NCI-H524 treated with DMSO at 0.1 percent for 48 hours (cell line): ENCODE results near the gene SPI1.

ENCODE experiments used
- DNase-seq: peaks from one replicate; lab custom pipeline; 2025; lab: John Stamatoyannopoulos, UW

The SPI1 gene

DNA sequence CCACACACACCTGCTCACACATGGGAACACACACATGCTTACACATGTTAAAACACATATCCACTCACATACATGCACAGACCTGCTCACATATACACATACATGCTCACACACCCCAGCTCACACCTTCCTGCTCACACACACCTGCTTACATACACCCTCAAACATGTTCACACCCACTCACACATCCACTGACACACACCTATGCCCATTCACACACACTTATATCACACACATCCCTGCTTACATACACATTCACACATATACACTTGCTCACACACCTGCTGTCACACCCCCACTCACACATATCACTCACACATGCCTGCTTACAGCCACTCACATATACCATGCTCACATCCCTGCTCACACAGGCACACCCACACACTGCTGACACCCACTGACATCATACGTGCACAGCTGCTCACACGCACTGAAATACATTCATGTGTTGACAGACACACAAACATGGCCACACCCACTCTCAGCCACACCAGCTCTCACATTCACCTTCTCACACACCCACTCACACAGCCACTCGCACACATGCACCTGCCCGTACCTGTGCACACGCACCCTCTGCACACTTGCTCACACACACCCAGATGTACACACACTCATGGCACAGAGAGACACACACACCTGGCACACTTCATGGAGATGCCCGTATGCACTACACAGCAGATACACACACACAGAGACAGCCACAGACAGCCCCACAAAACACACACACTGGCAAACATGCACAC, 20.2 kb downstream of the SPI1 start:
- DNase-seq: no peak

DNA sequence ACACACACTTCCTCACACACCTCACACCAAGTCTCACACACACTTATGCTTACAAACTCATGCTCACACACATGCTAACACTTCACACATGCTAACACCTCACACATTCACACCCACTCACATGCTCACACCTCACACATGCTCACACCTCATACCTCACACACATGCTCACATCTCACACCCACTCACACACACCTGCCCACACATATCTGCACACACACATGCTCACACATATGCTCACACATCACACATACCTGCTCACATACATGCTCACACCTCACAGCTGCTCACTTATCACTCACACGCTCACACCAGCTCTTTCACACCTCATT, 21.4 kb downstream of the SPI1 start:
- no peak for DNase-seq

DNA sequence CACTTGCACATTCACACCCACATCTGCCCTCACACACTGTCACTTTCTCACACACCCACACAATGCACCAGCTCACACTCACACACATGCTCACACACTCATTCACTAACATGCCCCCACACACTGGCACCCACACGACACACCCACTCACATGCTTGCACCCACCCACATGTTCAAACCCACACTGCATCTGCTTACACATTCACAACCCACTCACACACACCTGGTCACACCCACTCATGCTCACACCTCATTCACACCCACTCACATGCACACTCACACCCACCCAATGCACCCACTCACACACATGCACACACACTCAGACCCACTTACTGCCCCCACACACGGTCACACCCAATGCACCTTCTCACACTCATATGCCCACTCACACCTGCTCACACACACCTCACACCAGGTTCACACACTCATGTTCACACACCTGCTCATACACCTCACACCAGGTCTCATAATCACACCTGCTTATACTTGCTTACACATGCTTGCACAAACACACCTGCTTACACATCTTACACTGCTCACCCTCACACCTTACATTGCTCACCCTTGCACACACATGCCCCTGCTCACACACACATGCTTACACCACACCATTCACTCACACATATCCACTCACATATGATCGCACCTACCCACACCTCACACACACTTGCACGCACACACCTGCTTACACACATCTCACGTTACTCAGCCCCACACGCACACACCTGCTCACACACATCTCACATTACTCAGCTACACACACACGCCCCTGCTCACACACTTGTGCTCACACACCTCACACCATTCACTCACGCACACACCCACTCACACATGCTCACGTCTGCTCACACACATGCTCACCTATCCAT, 22.0 kb downstream of the SPI1 start:
- no peak for DNase-seq

DNA sequence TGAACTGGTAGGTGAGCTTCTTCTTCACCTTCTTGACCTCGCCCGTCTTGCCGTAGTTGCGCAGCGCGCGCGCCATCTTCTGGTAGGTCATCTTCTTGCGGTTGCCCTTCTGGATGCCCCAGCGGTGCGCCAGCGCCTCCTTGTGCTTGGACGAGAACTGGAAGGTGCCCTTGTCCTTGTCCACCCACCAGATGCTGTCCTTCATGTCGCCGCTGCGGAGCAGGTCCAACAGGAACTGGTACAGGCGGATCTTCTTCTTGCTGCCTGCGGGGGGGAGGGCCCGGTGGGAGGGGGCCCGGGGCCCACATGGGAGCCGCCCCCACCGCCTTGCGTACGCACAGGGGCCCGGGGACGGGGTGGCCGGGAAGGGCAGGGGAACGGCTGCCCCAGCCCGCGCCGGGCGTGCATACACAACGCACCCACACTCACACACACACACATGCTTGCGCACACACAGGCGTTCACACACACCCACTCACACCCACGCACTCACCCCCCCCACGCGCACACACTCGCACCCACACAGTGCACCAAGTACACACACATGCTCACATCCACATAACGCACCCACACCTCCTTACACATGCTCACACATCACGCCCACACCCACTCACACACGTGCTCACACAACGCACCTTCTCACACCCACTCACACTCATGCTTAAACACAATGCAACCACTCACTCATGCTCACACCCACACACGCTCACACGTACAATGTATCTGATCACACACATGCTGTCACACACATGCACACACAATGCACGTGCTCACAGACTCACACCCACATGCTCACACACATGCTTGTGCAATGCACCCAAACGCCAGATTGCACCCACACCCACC, 22.8 kb downstream of the SPI1 start:
- peak; percentile 74 for DNase-seq

DNA sequence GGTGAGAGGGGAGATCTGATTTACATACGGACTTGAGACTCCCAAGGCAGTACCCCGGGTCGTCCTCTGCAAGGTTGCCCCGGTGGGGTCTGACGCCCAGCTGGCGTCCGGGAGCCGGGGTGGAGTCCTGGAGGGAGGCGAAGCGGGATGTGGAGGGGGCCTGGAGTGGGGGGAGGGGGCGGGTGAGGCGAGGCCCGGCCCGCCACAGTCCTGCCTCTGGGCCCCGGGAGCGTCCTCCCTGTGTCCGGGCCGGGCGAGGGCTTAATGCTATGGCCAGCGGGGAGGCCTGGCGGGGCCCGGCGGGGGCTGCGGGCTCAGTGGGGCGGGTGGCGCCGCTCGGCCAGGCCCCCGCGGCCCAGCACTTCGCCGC, 23.4 kb downstream of the SPI1 start:
- DNase-seq: no peak

DNA sequence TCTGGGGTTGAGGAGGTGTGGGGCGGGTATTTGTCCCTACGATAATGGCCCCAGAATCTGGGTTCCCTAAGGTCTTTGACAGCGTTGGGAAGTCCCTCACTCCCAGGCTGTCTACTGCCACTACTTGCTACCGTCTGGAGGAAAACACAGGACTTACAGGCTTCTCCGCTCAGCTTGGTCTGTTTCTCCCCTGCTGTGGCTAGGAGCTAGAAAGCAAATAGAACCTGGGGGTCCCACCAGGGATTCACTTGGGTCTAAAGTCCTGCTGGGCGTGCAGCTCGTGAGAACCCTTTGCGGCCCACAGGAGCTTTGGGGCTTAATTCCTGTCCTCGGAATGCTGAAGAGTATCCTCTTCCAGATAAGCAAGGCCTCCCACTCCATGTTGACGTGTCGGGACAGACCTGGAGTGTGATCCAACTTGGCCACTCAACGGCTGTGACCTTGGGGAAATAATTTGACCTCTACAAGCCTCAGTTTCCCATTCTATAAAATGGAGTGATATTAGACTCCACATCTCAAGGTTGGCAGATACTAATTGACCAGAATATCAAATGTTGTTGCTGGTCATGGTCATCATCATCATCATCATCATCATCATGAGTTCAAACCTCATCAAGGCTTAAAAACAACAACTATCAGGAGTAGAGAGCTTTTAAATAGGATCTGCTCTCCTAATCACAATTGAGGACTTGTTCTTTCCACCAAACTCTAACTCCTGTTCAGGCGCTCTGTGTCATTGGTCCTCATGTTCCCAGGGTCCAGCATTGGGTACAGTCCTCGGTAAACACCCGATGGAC, 24.2 kb downstream of the SPI1 start:
- DNase-seq: no peak

DNA sequence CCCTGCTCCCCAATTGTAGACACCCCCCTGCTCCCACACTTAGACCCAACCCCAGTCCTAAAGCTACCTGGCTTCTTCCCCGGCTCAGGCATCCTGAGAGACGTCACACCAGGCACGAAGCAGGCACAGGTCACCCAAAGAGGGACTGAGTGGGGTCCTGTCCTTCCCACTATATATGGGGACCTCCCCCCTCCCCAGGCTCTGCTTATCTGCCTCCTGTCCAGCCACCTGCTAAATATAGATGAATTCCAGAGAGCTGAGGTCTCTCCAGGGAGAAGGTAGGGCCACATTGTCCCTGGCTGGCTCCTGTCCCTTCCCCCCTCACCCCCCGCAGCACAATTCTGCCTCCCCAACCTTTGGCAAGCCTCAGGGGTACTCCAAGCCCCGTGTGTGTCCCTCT, 25.8 kb downstream of the SPI1 start, which contains the start of gene MYBPC3:
MYBPC3 (minus strand) TSS at position 147 of the 400 bp plus-strand sequence; CDS start at position 92, 55 bp downstream.
- no peak for DNase-seq

DNA sequence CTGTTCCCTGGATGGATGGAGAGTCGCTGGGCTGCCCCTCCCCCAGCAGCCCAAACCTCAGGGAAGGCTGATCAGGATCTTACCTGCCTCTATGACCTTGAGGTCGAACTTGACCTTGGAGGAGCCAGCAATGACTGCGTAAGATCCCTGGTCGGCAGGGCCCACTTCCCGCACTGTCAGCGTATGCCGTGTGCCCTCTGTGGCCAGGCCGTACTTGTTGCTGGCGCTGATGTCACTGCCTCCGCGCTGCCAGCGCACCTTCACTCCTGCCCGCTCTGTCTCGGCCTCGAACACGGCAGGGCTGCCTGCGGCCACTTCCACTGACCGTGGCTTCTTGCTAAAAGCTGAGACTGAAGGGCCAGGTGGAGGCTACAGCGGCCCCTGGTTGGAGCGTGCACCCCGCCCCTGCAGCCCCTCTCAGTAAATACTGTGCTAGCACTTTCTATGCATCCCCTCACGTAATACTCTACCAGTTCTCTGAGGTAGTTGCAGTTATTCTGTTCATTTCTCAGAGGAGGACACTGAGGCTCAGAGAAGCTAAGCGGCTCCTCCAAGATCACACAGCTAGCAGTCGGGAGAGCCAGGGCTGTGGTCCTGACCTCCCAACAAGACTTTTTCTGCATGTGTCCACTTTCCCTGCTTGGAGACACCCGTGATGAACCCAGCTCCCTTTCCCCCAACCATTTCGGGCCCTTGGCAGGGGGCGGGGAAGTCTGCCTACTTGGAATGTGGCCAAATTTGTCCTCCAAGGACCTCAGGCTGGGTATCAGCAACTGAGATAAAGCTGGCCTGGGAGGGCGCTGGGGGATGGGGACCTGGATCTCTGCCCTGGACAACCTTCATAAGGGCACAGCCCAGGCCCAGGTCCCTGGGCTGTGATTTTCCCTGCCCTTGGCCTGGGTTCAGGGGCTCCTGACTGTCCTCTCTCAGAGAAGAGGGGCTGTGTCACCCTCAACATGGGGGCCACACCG, 26.9 kb downstream of the SPI1 start:
- DNase-seq: no peak

DNA sequence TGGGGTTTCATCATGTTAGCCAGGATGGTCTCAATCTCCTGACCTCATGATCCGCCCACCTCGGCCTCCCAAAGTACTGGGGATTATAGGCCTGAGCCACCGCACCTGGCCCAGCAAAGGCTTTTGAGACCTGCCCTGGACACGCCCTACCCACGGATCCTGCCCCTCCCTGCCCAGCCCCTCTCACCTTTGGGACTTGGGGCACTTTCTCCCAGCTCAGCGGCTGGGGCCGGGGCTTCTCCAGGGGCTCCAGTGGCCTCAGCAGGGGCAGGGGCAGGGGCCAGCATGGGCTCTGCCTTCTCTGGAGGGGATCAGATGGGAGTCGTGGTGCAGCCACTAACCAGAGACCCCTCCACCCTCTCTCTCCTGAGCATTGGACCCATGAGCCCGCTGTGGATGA, 28.0 kb downstream of the SPI1 start:
- DNase-seq: no peak

DNA sequence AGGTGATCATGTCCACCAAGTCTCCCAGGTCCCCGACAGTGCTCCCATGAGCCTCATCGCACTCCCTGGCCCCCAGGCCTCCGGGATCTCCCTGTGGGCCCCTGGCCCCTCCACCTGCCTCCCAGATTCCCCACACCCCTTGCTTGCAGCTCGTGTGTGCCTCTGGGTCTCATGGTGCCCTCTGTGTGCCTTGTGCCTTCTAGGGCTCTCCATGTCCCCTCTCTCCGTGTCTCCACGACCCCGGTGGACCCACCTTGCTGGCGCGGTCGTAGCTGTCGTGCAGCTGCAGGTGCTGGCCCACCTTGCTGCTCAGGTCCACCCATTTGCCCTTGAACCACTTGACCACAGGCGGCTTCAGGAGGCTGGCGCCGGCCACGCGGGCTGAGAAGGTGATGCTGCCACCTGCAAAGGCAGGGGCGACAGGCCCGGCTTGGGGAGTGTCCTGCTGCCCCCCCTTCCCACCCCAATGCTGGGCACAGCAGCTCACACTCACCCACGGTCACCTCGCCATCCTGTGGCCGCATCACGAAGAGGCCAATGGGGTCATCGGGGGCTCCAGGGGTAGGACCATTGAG, 28.7 kb downstream of the SPI1 start:
- no peak for DNase-seq

DNA sequence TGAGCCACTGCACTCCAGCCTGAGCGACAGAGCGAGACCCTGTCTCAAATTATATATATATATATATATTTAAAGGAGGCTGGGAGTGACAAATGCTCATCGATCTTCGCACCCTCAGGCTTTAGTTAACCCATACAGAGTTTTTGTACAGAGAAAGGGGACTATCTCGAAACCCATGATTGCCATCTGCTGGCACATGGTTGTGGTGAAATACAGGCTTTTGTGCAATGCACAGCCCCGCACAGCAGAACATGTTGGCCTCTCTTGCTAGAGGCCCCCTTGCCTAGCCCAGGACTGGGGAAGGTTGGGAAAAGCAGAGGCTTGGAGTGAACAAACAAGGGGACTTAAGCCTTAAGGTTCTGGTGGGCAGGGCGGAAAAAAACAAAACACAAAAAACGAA, 29.5 kb downstream of the SPI1 start:
- DNase-seq: no peak

DNA sequence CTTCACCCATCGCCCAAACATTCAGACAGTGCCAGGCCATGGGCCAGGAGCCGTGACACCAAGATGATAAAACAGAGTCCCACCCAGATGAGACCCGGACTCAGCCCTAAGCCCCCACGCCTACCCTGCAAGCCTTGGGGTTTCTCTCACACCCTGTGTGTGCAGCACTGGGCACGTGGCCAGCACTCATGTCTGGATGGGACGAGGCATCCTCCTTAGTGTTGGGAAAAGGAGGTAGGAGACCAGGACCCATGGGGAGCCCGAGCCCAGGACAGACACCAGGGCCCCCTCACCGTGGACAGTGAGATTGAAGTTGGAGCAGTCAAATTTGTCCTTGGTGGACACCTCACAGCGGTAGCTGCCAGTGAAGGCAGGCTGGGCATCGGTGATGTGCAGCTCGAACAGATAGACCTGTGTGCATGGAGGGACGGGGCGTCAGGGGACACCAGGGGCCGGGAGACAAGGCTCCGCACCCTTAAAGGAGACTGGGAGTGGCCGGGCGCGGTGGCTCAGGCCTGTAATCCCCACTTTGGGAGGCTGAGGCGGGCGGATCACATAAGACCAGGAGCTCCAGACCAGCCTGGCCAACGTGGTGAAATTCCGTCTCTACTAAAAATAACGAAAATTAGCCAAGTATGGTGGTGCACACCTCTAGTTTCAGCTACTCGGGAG, 30.1 kb downstream of the SPI1 start:
- DNase-seq: no peak

DNA sequence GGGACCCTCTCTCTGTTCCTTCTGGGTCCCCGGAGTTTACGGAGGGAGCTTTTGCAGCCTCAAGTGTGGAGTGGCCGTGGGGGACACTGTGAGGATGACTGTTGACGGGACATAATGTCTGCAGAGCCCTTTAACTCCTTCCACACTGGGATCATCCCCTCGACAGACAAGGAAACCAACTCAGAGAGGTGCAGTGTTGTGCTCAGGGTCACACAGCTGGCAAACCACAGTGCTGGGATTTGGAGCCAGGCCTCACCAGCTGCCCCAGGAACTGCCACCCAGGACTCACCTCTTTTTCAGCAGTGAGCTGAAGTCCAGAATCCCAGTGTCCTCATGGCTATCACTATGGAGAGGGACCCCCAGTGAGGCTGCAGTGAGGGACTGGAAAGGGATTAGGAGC, 31.2 kb downstream of the SPI1 start:
- no peak for DNase-seq

DNA sequence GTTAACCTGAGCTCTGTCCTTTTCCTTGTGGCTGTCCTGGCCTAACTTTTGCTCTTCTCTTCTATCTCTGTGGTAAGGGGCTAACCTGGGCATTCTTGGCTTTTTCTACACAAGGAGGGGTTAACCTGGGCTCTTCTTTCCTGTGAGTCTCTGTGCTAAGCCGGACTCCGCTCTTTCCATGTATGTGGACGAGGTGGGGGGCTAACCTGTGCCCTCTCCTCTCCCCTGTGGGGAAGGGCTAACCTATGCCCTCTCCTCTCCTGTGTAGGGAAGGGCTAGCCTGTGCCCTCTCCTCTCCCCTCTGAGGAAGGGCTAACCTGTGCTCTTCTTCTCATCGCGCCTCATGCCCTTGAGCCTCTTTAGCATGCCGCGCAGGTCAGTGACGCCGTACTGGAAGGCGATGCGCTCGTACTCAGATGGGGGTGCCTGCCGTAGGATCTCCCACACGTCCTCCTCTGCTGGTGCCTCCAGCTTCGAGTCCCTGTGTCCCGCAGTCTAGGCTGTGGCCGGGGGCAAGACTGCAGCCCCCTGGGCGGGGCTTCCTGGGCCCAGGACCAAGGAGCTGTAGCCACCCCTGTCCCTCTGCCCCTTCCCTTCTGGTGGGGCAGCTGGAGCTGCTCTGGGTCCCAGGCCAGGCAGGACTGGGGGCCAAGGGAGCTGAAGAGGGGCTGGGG, 32.3 kb downstream of the SPI1 start:
- DNase-seq: no peak

DNA sequence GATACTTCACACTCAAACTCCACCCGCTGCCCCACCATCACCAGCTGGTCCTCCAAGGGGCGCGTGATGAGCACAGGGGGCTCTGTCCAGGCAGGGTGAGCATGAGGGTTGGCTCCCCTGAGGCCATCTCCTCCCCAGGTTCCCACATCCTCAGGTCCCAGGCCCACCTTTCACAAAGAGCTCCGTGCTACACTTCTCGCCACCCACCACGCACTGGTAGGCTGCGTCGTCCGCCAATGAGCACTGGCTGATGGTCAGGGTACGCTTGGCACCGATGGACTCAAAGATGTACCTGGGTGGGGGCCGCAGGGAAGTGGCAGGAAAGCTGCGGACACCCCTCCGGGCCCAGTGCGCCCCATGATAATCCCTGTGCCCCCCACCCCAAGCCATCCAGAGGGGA, 35.5 kb downstream of the SPI1 start:
- DNase-seq: no peak

DNA sequence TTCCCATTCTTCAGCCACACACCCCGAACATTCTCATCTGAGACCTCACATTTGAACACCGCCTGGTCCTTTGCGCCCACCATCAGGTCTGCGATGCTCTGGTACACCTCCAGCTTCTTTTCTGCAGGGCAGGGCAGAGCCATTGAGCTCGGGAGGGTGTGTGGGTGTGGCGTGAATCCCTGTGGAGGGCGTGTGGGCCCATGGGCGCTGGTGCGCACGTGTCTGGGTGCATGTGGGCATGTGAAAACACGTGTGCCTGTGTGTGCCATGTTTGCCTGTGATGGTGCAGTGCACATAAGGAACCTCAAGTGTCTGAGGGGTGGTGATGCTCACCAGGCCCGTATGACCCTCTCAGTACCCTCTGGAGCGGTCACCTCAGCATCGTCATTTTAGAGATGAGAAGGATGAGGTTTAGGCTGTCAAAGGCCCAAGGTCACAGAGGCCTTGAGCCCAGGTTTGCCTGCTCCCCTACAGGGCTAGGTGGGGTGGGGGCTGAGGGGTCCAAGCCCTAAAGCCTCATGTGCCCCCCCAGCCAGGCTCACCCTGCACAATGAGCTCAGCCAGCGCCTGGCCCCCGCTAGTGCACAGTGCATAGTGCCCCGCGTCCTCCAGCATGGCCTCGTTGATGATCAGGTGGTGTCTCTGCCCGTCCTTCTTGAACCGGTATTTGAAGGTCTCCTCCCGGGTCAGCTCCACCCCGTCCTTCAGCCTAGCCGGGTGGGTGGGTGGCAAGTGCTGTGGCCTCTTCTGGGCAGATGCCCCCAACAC, 36.1 kb downstream of the SPI1 start:
- DNase-seq: no peak

DNA sequence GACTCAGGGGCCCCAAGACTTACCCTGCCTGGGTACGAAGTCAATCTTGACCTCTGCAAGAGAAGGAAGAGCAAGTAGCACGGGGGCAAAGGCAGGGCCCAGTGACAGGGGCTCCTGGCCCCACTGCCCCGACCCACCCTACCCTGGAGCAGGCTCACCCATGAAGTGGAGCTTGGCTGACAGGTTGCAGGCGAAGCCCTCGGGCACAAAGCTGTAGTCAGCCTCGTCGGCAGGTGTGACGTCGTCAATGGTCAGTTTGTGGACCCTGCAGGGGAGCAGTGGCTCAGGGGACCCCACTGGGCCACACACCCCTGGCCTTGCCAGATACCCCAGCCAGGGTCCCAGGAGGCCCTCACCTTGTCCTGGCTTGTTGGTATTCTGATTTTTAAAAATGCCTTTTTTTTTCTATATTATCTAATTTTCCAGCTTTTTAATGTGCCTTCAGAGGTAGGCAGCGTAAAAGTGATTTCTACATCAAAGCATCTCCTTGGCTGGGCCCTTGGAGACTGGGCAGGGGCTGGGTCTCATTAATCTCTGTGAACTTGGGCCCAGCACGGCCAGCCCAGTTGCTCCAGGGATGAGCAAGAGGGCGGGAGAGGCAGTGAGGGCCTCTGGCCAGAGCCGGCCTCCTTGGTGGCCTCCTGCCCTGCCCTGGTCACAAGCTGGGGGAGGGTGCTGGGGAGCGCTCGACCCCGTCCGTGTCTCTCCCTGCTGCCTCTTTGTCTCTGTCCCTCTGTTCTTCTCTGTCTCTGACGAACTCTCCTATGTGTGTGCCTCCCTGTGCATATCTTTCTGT, 37.2 kb downstream of the SPI1 start:
- no peak for DNase-seq
